Smooth muscle cell of the brain vasculature (primary cell): ENCODE results near the gene SERP2.

ENCODE experiments used
- DNase-seq: peaks from one replicate; pipeline ENCODE4 v3.0.0-alpha.2; 2012; ENCODE audit warnings: low read depth, low spot score

Gene SERP2

GRCh38 chr13:44434766-44435141, 61.1 kb downstream of the SERP2 start:
- no peak for DNase-seq

- DNase-seq: peak; percentile 97
Observed at GRCh38 chr13:44435142-44435918, 61.7 kb downstream of the SERP2 start.

- DNase-seq: no peak
Observed at GRCh38 chr13:44435919-44436510, 62.4 kb downstream of the SERP2 start.

GRCh38 chr13:44436589-44437337, 63.1 kb downstream of the SERP2 start:
- peak; percentile 88 for DNase-seq

GRCh38 chr13:44437356-44438233, 64.0 kb downstream of the SERP2 start:
- peak; percentile 18 for DNase-seq

GRCh38 chr13:44438234-44438579, 64.6 kb downstream of the SERP2 start:
- no peak for DNase-seq

- no peak for DNase-seq
Observed at GRCh38 chr13:44439452-44440024, 65.9 kb downstream of the SERP2 start.

- DNase-seq: no peak
Observed at GRCh38 chr13:44440046-44440608, 66.5 kb downstream of the SERP2 start.
